Trophoblast cell (in vitro differentiated cells and primary cell): Measurements from ENCODE around the gene SLIRP.

Experiments used
- DNase-seq, 2 donors: peaks; one replicate each; pipeline ENCODE4 v3.0.0-alpha.2; 2016
- H2AFZ ChIP-seq: 2 replicates; pipeline ENCODE4 v1.6.1; 2013; ENCODE audit warnings: low read length, moderate library complexity, mild to moderate bottlenecking; ENCODE audit not compliant: insufficient read depth, poor library complexity
- H2AK5ac ChIP-seq: 2 replicates; pipeline ENCODE4 v1.6.1; 2013; ENCODE audit warnings: mild to moderate bottlenecking, low read length
- H2BK120ac ChIP-seq: 2 replicates; pipeline ENCODE4 v1.6.1; 2013; ENCODE audit warnings: low read length, mild to moderate bottlenecking, moderate library complexity; ENCODE audit not compliant: insufficient read depth, poor library complexity
- H2BK12ac ChIP-seq: 2 replicates; pipeline ENCODE4 v1.6.1; 2013; ENCODE audit warnings: mild to moderate bottlenecking, low read length, moderate library complexity
- H2BK5ac ChIP-seq: 2 replicates; pipeline ENCODE4 v1.6.1; 2013; ENCODE audit warnings: low read length, low read depth, moderate library complexity, mild to moderate bottlenecking; ENCODE audit not compliant: poor library complexity
- H3K14ac ChIP-seq: 2 replicates; pipeline ENCODE4 v1.6.1; 2013; ENCODE audit warnings: mild to moderate bottlenecking, low read length
- H3K18ac ChIP-seq: 2 replicates; pipeline ENCODE4 v1.6.1; 2013; ENCODE audit warnings: mild to moderate bottlenecking, low read length
- H3K23ac ChIP-seq: 2 replicates; pipeline ENCODE4 v1.6.1; 2013; ENCODE audit warnings: low read length
- H3K27ac ChIP-seq: 2 replicates; pipeline ENCODE4 v1.5.1; 2013; ENCODE audit warnings: low read depth, mild to moderate bottlenecking, inconsistent platforms, low read length, moderate library complexity
- H3K27me3 ChIP-seq: 2 replicates; pipeline ENCODE4 v1.6.1; 2013; ENCODE audit warnings: inconsistent platforms, mild to moderate bottlenecking, low read length, moderate library complexity; ENCODE audit not compliant: insufficient read depth
- H3K36me3 ChIP-seq, 2 experiments: 1 replicate in 1 of 2; 2 replicates in 1 of 2; pipeline ENCODE4 v1.6.1; 2013; ENCODE audit warnings: low read length in 2 of 2, mild to moderate bottlenecking in 2 of 2, moderate library complexity in 1 of 2; ENCODE audit not compliant: insufficient read depth in 2 of 2, control insufficient read depth in 1 of 2
- H3K4ac ChIP-seq: 2 replicates; pipeline ENCODE4 v1.6.1; 2013; ENCODE audit warnings: low read depth, mild to moderate bottlenecking, low read length, moderate library complexity
- H3K4me1 ChIP-seq, 2 experiments: 1 replicate in 1 of 2; 2 replicates in 1 of 2; pipeline ENCODE4 v1.6.1; 2013; ENCODE audit warnings: low read length in 2 of 2, mild to moderate bottlenecking in 2 of 2, moderate library complexity in 1 of 2; ENCODE audit not compliant: insufficient read depth in 2 of 2, control insufficient read depth in 1 of 2
- H3K4me2 ChIP-seq: 2 replicates; pipeline ENCODE4 v1.6.1; 2013; ENCODE audit warnings: inconsistent platforms, mild to moderate bottlenecking, low read length, moderate library complexity
- H3K4me3 ChIP-seq: 2 replicates; pipeline ENCODE4 v1.5.1; 2013; ENCODE audit warnings: mild to moderate bottlenecking, low read depth, low read length, inconsistent platforms
- H3K79me1 ChIP-seq: one replicate; pipeline ENCODE4 v1.6.1; 2013; ENCODE audit warnings: low read length
- H3K79me2 ChIP-seq: 2 replicates; pipeline ENCODE4 v1.6.1; 2013; ENCODE audit warnings: low read length, mild to moderate bottlenecking; ENCODE audit not compliant: control insufficient read depth, insufficient read depth, poor library complexity
- H3K9ac ChIP-seq: 2 replicates; pipeline ENCODE4 v1.6.1; 2013; ENCODE audit warnings: mild to moderate bottlenecking, low read length
- H3K9me3 ChIP-seq: 2 replicates; pipeline ENCODE4 v1.6.1; 2013; ENCODE audit warnings: low read depth, mild to moderate bottlenecking, control low read depth, inconsistent platforms, low read length; ENCODE audit not compliant: insufficient read depth
- H4K12ac ChIP-seq: 2 replicates; pipeline ENCODE4 v1.6.1; 2013; ENCODE audit warnings: low read depth, mild to moderate bottlenecking, low read length, moderate library complexity
- H4K8ac ChIP-seq: 2 replicates; pipeline ENCODE4 v1.6.1; 2013; ENCODE audit warnings: low read depth, mild to moderate bottlenecking, low read length, moderate library complexity
- H4K91ac ChIP-seq: one replicate; pipeline ENCODE4 v1.6.1; 2013; ENCODE audit warnings: low read depth, mild to moderate bottlenecking, low read length, moderate library complexity
- whole genome bisulfite sequencing: extraction: QIAGEN DNeasy Blood & Tissue Kit; methylation state at CpG from one replicate; pipeline ENCODE4 v1.1.7; 2013; ENCODE audit warnings: missing lambda C conversion rate; ENCODE audit not compliant: insufficient read length, insufficient coverage; ENCODE audit errors: extremely low coverage; 5-methylcytosine and 5-hydroxymethylcytosine counted together

Gene SLIRP

DNA sequence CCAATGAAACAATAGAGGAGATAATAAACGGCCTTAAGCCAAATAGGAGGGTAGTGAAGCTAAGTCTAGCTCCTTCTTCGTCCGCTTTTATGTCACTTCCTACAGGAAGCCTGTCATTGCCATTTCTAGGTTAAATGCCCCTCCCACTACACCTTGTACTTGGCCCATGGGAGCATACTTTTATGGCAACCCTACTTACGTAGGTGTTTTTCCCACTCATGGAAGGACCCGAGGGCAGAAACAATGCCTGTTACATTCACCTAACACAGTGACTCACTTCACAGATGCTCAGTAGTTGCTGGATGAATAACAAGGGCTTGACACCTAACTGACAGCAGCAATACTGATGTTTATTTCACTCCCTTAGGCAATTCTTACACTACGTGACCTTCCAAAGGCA lies 44.6 kb upstream of the SLIRP start:
- Histone ChIP-seq H3K27me3 (no peaks in the 10 kb centered on the region), H4K8ac (no peak overlapping the region), H3K79me1 (no peaks in the 10 kb centered on the region), H3K4me1 (no peaks in the 10 kb centered on the region), H3K9me3 (no peaks in the 10 kb centered on the region), H3K36me3 (no peaks in the 10 kb centered on the region), H2BK5ac (no peak overlapping the region), H3K4me3 (no peak overlapping the region), H2BK12ac (no peak overlapping the region), H3K18ac (no peak overlapping the region), H2AK5ac (no peak overlapping the region), H3K9ac (no peak overlapping the region), H3K79me2 (no peaks in the 10 kb centered on the region), H3K4ac (no peak overlapping the region), H2BK120ac (no peak overlapping the region), H3K27ac (no peak overlapping the region), H2AFZ (no peak overlapping the region), H3K4me2 (no peak overlapping the region), H3K14ac (no peak overlapping the region), H3K23ac (no peak overlapping the region), H4K12ac (no peak overlapping the region), H4K91ac (no peak overlapping the region)
- DNase-seq: peak; percentile 88 to 93
- WGBS: no CpG with 5 or more reads among the region's 6 CpGs

GRCh38 chr14:77667331-77667730 lies 40.6 kb upstream of the SLIRP start:
- Histone ChIP-seq H3K4me3 (no peak overlapping the region), H4K91ac (no peak overlapping the region), H3K23ac (no peak overlapping the region), H2AK5ac (no peak overlapping the region), H3K4me2 (no peak overlapping the region), H3K9ac (no peak overlapping the region), H2BK12ac (no peak overlapping the region), H2AFZ (no peak overlapping the region), H3K18ac (no peak overlapping the region), H3K27ac (no peak overlapping the region), H4K8ac (no peak overlapping the region), H3K4me1 (no peaks in the 10 kb centered on the region), H4K12ac (no peak overlapping the region), H3K4ac (no peak overlapping the region), H3K79me2 (no peaks in the 10 kb centered on the region), H2BK120ac (no peak overlapping the region), H3K14ac (no peak overlapping the region), H3K36me3 (no peaks in the 10 kb centered on the region), H3K79me1 (no peaks in the 10 kb centered on the region), H3K9me3 (no peaks in the 10 kb centered on the region), H3K27me3 (no peaks in the 10 kb centered on the region), H2BK5ac (no peak overlapping the region)
- no peak for DNase-seq

DNA sequence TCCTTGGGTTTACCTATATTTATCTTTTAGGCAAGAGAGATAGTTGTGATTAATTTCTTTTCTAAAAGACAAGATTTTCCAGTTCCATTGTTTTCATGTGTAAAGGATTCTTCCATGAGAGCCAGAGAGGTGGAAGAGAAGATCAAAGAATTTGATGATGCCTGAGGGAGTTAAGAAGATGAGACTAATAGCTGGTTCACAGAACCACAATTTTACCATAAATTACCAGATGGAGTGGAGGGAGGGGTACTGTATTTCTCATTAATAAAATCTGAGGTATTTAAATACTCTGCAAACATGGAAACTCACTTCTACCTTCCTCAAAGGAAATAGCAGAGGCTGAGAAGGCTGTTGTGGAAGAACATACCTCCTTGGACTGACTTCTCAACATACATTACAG lies 34.7 kb upstream of the SLIRP start:
- H3K36me3 ChIP-seq: peaks cover 4 to 13% of the 10 kb centered on the region in 2 experiments
- no peak overlapping the region for H2BK12ac ChIP-seq
- no peak overlapping the region for H3K23ac ChIP-seq
- no peak overlapping the region for H3K9ac ChIP-seq
- H3K18ac ChIP-seq: no peak overlapping the region
- H3K4me1 ChIP-seq: no peaks in the 10 kb centered on the region
- no peak overlapping the region for H2BK5ac ChIP-seq
- H3K4me2 ChIP-seq: no peak overlapping the region
- no peak overlapping the region for H4K12ac ChIP-seq
- H3K9me3 ChIP-seq: no peaks in the 10 kb centered on the region
- H3K79me2 ChIP-seq: no peaks in the 10 kb centered on the region
- no peak overlapping the region for H3K4me3 ChIP-seq
- DNase-seq: no peak
- H3K79me1 ChIP-seq: no peaks in the 10 kb centered on the region
- H3K27me3 ChIP-seq: no peaks in the 10 kb centered on the region
- no peak overlapping the region for H4K8ac ChIP-seq
- no peak overlapping the region for H2BK120ac ChIP-seq
- no peak overlapping the region for H2AFZ ChIP-seq
- no peak overlapping the region for H2AK5ac ChIP-seq
- no peak overlapping the region for H3K4ac ChIP-seq
- H4K91ac ChIP-seq: no peak overlapping the region
- no peak overlapping the region for H3K27ac ChIP-seq
- H3K14ac ChIP-seq: no peak overlapping the region

GRCh38 chr14:77674931-77675330 lies 33.0 kb upstream of the SLIRP start:
- H3K9me3 ChIP-seq: no peaks in the 10 kb centered on the region
- no peak overlapping the region for H2AFZ ChIP-seq
- H3K79me1 ChIP-seq: no peaks in the 10 kb centered on the region
- H3K4me3 ChIP-seq: no peak overlapping the region
- H3K79me2 ChIP-seq: no peaks in the 10 kb centered on the region
- no peaks in the 10 kb centered on the region for H3K27me3 ChIP-seq
- no peak overlapping the region for H2AK5ac ChIP-seq
- no peak overlapping the region for H3K14ac ChIP-seq
- no peak overlapping the region for H2BK120ac ChIP-seq
- no peak overlapping the region for H2BK5ac ChIP-seq
- no peak overlapping the region for H3K18ac ChIP-seq
- H4K8ac ChIP-seq: no peak overlapping the region
- H3K23ac ChIP-seq: no peak overlapping the region
- DNase-seq: no peak
- H3K4ac ChIP-seq: no peak overlapping the region
- no peak overlapping the region for H3K27ac ChIP-seq
- no peaks in the 10 kb centered on the region for H3K4me1 ChIP-seq
- no peak overlapping the region for H3K4me2 ChIP-seq
- no peak overlapping the region for H3K9ac ChIP-seq
- no CpG with 5 or more reads among the region's 8 CpGs for WGBS
- H4K91ac ChIP-seq: no peak overlapping the region
- H4K12ac ChIP-seq: no peak overlapping the region
- H3K36me3 ChIP-seq: peaks cover 10 to 13% of the 10 kb centered on the region in 2 experiments
- H2BK12ac ChIP-seq: no peak overlapping the region
